Brain microvascular endothelial cell (primary cell): Measurements from ENCODE around the gene XDH.
A peak's percentile ranks its signal among the peaks of the same experiment; 100 is the strongest.

ENCODE experiments used
- DNase-seq: peaks from one replicate; pipeline ENCODE4 v3.0.0-alpha.2; 2020
- H3K27ac ChIP-seq: fragments of 250-450 bp; sonication (Bioruptor Pico); 2 replicates; pipeline ENCODE4 v1.5.1; 2020; ENCODE audit warnings: mild to moderate bottlenecking, moderate library complexity
- H3K27me3 ChIP-seq: fragments of 250-450 bp; sonication (Bioruptor Pico); replicated peaks from 2 replicates; pipeline ENCODE4 v1.5.1; 2020; ENCODE audit warnings: mild to moderate bottlenecking
- H3K36me3 ChIP-seq: fragments of 250-450 bp; sonication (Bioruptor Pico); replicated peaks from 2 replicates; pipeline ENCODE4 v1.5.1; 2020; ENCODE audit warnings: mild to moderate bottlenecking
- H3K4me3 ChIP-seq: 2 replicates; pipeline ENCODE4 v1.5.1; 2011; ENCODE audit warnings: low read depth, mild to moderate bottlenecking, control low read depth, low read length, moderate library complexity
- in situ Hi-C: cut with HindIII; loops from 2 replicates; pipeline ENCODE4 v1.10.0; 2017; ENCODE audit warnings: low sequenced_read_pairs, low pct_ligation_motif_present
- TF ChIP-seq, protein P1 (sequence below): IDR thresholded peaks from 2 replicates; pipeline ENCODE4 v1.5.1; 2011; ENCODE audit warnings: low read depth, mild to moderate bottlenecking, moderate library complexity, low read length, control low read depth, inconsistent platforms; ENCODE audit errors: missing control alignments

Gene XDH

DNA sequence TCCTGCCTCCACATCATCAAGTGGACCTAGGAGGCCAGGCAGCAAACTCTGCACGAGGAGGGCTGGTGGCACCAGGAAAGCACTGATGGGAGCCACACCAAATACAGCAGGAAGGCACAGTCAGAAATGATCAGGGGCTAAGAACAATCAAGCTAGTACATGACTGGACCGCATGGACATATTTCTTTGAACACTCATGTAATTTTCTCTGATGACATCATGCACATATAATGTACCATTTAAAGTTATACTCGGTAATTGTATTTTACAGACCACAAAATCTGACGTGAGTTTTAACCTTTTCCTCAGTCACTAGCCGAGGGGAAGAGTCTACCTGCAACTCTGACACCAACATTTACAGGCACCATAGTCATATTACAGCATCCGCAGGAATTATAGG, 76.7 kb downstream of the XDH start:
- DNase-seq, result peak; percentile 71
- TF ChIP-seq, protein P1, sequence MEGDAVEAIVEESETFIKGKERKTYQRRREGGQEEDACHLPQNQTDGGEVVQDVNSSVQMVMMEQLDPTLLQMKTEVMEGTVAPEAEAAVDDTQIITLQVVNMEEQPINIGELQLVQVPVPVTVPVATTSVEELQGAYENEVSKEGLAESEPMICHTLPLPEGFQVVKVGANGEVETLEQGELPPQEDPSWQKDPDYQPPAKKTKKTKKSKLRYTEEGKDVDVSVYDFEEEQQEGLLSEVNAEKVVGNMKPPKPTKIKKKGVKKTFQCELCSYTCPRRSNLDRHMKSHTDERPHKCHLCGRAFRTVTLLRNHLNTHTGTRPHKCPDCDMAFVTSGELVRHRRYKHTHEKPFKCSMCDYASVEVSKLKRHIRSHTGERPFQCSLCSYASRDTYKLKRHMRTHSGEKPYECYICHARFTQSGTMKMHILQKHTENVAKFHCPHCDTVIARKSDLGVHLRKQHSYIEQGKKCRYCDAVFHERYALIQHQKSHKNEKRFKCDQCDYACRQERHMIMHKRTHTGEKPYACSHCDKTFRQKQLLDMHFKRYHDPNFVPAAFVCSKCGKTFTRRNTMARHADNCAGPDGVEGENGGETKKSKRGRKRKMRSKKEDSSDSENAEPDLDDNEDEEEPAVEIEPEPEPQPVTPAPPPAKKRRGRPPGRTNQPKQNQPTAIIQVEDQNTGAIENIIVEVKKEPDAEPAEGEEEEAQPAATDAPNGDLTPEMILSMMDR, result no peak
- Histone ChIP-seq H3K27ac (peak overlapping the region; percentile 69), H3K27me3 (no peaks in the 10 kb centered on the region), H3K36me3 (no peaks in the 10 kb centered on the region), H3K4me3 (no peak overlapping the region)
- in situ Hi-C loops, result no loop called here

GRCh38 chr2:31337197-31337596, 77.3 kb downstream of the XDH start:
- DNase-seq, result peak; percentile 58
- Histone ChIP-seq H3K4me3 (no peak overlapping the region), H3K27ac (peak overlapping the region; percentile 69), H3K27me3 (no peaks in the 10 kb centered on the region), H3K36me3 (no peaks in the 10 kb centered on the region)
- TF ChIP-seq, protein P1, result no peak
- in situ Hi-C loops, result no loop called here

DNA sequence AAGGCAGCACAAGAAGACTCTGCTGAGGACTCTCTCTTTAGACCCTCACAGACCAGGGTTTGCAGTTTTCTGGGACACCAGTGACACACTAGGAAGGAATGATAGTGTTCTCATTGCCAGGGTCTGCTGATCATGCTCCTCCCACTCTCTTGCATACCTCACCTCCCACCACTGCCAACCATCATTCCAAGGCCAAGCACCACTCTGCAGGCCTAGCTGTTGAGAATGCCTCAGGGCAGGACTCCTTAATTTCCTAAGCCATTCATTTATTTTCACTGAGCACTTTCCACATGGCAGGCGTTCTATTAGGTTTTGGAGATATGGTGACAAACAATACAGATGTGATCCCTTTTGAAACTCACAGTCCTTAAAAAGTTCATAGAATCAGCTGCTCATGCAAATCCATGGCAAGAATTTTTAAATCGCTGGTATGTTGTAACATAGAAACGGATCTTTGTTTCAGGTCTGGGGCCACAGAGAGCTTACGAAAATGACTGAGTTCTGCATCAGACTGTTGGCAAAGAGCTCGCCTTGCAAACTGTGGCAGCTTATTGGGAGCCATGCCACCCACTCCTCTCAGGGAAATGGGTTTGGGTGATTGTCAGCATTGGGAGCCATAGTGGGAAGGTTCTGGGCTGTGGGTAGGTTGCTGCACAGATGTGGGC, 78.5 kb downstream of the XDH start:
- TF ChIP-seq, protein P1, result no peak
- in situ Hi-C loops, result no loop called here
- H3K4me3 ChIP-seq, result no peak overlapping the region
- peak; percentile 51 for DNase-seq
- H3K27ac ChIP-seq, result no peak overlapping the region
- H3K27me3 ChIP-seq, result no peaks in the 10 kb centered on the region
- no peaks in the 10 kb centered on the region for H3K36me3 ChIP-seq

- Histone ChIP-seq H3K36me3 (no peaks in the 10 kb centered on the region), H3K27me3 (no peaks in the 10 kb centered on the region), H3K27ac (no peak overlapping the region), H3K4me3 (no peak overlapping the region)
- in situ Hi-C loops, result no loop called here
- TF ChIP-seq, protein P1, result no peak
- no peak for DNase-seq
These were observed 80.1 kb downstream of the XDH start for GRCh38 chr2:31334311-31335026.

DNA sequence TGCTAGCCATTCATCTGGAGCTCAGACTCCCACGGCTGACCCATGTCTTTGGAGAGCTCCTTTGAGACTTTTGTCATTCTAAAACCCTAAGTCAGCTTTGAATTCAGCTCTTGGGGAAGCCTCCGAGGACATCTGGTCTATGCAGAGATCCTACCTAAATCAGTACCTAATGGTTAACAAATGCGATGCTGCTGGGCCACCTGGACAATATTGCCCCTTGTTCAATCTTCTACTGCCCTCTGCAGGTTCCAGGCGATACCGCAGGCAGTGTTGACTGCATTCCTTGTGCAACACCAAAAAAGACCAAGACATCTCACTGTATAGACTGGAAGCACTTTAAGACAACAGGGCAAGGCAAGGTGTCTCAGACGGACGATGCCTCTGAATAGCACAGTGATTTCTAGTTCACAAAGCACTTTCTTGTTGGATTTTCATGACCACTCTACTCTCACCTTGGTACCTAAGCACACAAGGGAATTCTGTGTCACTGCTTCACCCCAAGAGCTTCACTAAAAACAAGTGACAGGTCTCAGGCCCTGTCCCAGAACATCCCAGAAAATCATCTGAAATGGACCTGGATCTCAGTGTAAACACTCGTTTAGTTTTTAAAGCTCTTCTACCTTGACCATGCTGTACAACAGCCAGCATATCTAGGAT, 80.9 kb downstream of the XDH start:
- H3K27me3 ChIP-seq, result no peaks in the 10 kb centered on the region
- no peak overlapping the region for H3K4me3 ChIP-seq
- in situ Hi-C loops, result no loop called here
- DNase-seq, result peak; percentile 77
- no peak overlapping the region for H3K27ac ChIP-seq
- TF ChIP-seq, protein P1, result peak; percentile 99
- H3K36me3 ChIP-seq, result no peaks in the 10 kb centered on the region
